Tibial nerve (tissue), 4 donors: ENCODE data around the gene ARHGAP12. TPM values are rescaled to one million over a fixed set of nuclear protein-coding genes. Genes with fewer than 3 reads are reported as not detected.

ENCODE experiments used
- DNase-seq, 2 donors: peaks; one replicate each; pipeline ENCODE4 v3.0.0-alpha.2; 2019; ENCODE audit warnings: low spot score in 2 of 2
- H3K27ac ChIP-seq, 4 donors: fragments of 200-600 bp; sonication (generic) in 3 of 4; one replicate each; pipeline ENCODE4 v1.5.1; 2017 to 2019; ENCODE audit warnings: mild to moderate bottlenecking in 1 of 4
- H3K27me3 ChIP-seq, 2 donors: fragments of 200-600 bp; sonication (generic) in 1 of 2; one replicate each; pipeline versions ENCODE4 v1.5.1 to v1.6.0; 2017 to 2019
- H3K36me3 ChIP-seq, 3 donors: fragments of 200-600 bp; sonication (generic); one replicate each; pipeline ENCODE4 v1.5.1; 2018 to 2019
- H3K4me1 ChIP-seq, 4 donors: fragments of 200-600 bp; sonication (generic) in 3 of 4; one replicate each; pipeline ENCODE4 v1.5.1; 2017 to 2019
- H3K4me3 ChIP-seq, 4 donors: fragments of 200-600 bp; sonication (generic) in 3 of 4; one replicate each; pipeline ENCODE4 v1.5.1; 2017 to 2019; ENCODE audit warnings: mild to moderate bottlenecking in 1 of 4, moderate library complexity in 1 of 4
- H3K9me3 ChIP-seq, 4 donors: fragments of 200-600 bp; sonication (generic) in 3 of 4; one replicate each; pipeline ENCODE4 v1.5.1; 2017 to 2019
- CTCF ChIP-seq, 5 experiments: fragments of 200-600 bp in 3 of 5; fragments of 450-650 bp in 2 of 5; sonication (generic) in 3 of 5; IDR thresholded peaks; one replicate each; pipeline ENCODE4 v1.5.1; 2016 to 2019; ENCODE audit warnings: antibody characterized with exemption in 5 of 5, mild to moderate bottlenecking in 3 of 5, moderate library complexity in 2 of 5
- EP300 ChIP-seq, 2 donors: sonication (generic); formaldehyde crosslinking; IDR thresholded peaks; one replicate each; pipeline ENCODE4 v1.6.1; 2017; ENCODE audit warnings: antibody characterized with exemption in 2 of 2, mild to moderate bottlenecking in 1 of 2
- POLR2A ChIP-seq, 2 donors: fragments of 450-650 bp; IDR thresholded peaks; one replicate each; pipeline ENCODE4 v1.6.1; 2017; ENCODE audit warnings: antibody characterized with exemption in 2 of 2, mild to moderate bottlenecking in 2 of 2, moderate library complexity in 2 of 2
- WGBS, 2 donors: methylation state at CpG; one replicate each; pipeline ENCODE4 v1.1.5; 2018; 5-methylcytosine and 5-hydroxymethylcytosine counted together
- total RNA-seq, 4 donors: library from RNA; depleted of rRNA; stranded (reverse); fragments of >200 nt; gene quantifications; one replicate each; pipeline ENCODE4 v1.1.0, GENCODE V29; 2016

The ARHGAP12 gene
- total RNA-seq, 4 donors from 2014 or later, result 38.8 to 65.7 (median 47.7) TPM

DNA sequence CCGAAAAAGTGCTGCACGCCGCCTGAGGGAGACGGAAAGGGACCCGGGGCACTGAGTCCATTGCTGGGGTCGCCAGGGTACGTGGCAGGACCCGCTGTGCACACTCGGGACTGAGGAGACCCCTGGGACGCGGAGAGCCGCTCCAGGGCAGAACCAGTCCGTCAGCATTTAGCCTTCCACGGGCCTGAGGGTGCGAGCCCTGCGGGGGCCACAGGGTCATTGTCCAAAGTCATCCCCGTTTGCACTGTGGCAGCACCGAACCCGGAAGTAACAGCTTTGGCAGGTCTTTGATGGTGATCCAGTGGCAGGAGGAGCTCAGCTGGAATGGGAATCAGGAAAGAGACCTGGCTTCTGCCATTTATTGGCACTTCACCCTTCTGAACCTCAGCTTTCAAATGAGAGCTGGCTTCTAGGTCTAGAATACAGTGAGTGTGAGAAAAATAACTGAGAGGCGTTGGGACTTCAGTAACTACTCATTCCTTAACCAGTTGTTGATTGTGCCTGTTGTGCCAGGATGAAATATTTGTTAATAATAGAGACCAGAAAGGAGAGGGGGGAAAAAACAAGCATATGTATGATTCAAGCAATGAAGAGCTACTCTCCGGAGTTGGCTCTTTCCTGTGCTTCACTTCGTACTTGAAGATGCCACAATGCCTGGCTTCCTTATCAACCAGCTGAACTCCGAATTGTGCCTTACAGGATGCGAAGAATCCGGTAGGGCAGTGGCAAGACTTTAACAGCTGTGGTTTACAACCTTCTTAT is 811 bp upstream of the ARHGAP12 start:
- peak; percentile 28 to 64 for DNase-seq
- no peaks in the 10 kb centered on the region for H3K27me3 ChIP-seq
- H3K27ac ChIP-seq, result peak overlapping the region; percentile 81 to 99 (median 95)
- no peaks in the 10 kb centered on the region for H3K36me3 ChIP-seq
- H3K4me3 ChIP-seq, result peak overlapping the region; percentile 44 to 90 (median 75)
- no peaks in the 10 kb centered on the region for H3K9me3 ChIP-seq
- WGBS, 2 donors, result 0 to 2% methylated on average over 24 to 25 of the region's 25 CpGs
- H3K4me1 ChIP-seq, result peaks cover 0 to 41% (median 21%) of the 10 kb centered on the region in 4 donors
- TF ChIP-seq CTCF (IDR thresholded peaks at IDR 0.05), result no peak
- TF ChIP-seq POLR2A (IDR thresholded peaks at IDR 0.05), result no peak
- no peak for TF ChIP-seq EP300 (IDR thresholded peaks at IDR 0.05)

GRCh38 chr10:31927884-31928548 is 615 bp downstream of the ARHGAP12 start:
- DNase-seq, result peak; percentile 42
- Histone ChIP-seq H3K9me3 (peaks cover 0 to 4% (median 0%) of the 10 kb centered on the region in 4 donors), H3K27ac (peak overlapping the region; percentile 81 to 99 (median 95)), H3K27me3 (no peaks in the 10 kb centered on the region), H3K4me3 (peak overlapping the region; percentile 44 to 90 (median 75)), H3K4me1 (peaks cover 0 to 41% (median 21%) of the 10 kb centered on the region in 4 donors), H3K36me3 (no peaks in the 10 kb centered on the region)
- 0 to 1% methylated on average over 42 to 44 of the region's 58 CpGs for WGBS, 2 donors
- TF ChIP-seq POLR2A (IDR thresholded peaks at IDR 0.05) (no peak), EP300 (IDR thresholded peaks at IDR 0.05) (peak in 1 of 2 donors; percentile 37), CTCF (IDR thresholded peaks at IDR 0.05) (peak; percentile 6 to 46 (median 22))

GRCh38 chr10:31927565-31927883 is 1.1 kb downstream of the ARHGAP12 start:
- peak overlapping the region; percentile 81 to 99 (median 95) for H3K27ac ChIP-seq
- no peaks in the 10 kb centered on the region for H3K36me3 ChIP-seq
- DNase-seq, result no peak
- no peaks in the 10 kb centered on the region for H3K27me3 ChIP-seq
- WGBS, 2 donors, result 0 to 1% methylated on average over 12 of the region's 12 CpGs
- H3K4me3 ChIP-seq, result peak overlapping the region; percentile 44 to 90 (median 75)
- TF ChIP-seq EP300 (IDR thresholded peaks at IDR 0.05) (no peak), POLR2A (IDR thresholded peaks at IDR 0.05) (no peak), CTCF (IDR thresholded peaks at IDR 0.05) (no peak)
- peaks cover 0 to 4% (median 0%) of the 10 kb centered on the region in 4 donors for H3K9me3 ChIP-seq
- H3K4me1 ChIP-seq, result peaks cover 0 to 41% (median 21%) of the 10 kb centered on the region in 4 donors

DNA sequence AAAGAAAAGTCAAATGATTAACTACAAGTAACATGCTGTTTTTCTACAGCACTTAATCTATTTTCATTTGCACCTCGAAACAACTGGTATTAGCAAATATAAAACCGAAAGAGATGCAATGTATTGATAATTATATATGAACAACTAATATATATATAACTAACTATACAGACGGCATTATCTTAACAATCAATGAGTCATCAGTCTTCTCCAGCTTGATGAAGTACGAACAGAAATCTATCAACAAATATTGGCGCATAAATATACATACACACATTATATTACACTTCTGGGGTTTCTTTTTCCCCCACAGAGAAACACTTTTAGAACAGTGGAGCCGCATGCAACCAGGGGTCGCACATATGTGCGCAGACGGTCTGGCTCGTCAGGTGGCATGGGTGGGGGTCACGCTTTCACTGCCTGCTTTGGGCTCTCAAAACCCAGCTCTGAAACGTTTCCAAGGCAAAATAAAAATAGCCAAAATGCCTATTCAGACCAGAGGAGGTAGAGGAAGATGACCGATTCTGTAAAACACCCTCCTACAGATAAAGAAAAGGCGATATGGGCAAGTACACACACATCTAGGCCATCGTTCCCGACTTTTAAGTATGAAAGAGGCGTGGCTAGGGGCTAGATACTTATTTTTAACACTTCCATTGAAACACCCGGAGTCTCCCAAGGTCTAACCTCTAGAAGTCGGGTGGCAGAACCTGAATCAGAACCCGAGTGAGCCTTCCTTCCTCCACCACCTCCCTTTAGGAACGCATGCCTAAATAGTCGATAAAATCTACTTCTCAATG is 1.7 kb downstream of the ARHGAP12 start:
- 22 to 26% methylated on average over 22 of the region's 22 CpGs for WGBS, 2 donors
- H3K36me3 ChIP-seq, result no peaks in the 10 kb centered on the region

More for the DNA sequence above, 1.7 kb downstream of the ARHGAP12 start:
- DNase-seq, result no peak
- peak overlapping the region; percentile 44 to 90 (median 75) for H3K4me3 ChIP-seq
- H3K27me3 ChIP-seq, result no peaks in the 10 kb centered on the region
- H3K27ac ChIP-seq, result peak overlapping the region; percentile 81 to 99 (median 95)
- TF ChIP-seq CTCF (IDR thresholded peaks at IDR 0.05) (no peak), POLR2A (IDR thresholded peaks at IDR 0.05) (no peak), EP300 (IDR thresholded peaks at IDR 0.05) (no peak)
- peaks cover 0 to 41% (median 21%) of the 10 kb centered on the region in 4 donors for H3K4me1 ChIP-seq
- H3K9me3 ChIP-seq, result peaks cover 0 to 4% (median 0%) of the 10 kb centered on the region in 4 donors
